HG03469 (cell line): ENCODE results near the gene DHCR7.
"Not testable (repeated sequence)": the region's sequence is repeated elsewhere in the genome, so short reads cannot be mapped to it uniquely, and the experiment has no call there.

Experiments used
- ATAC-seq: cut with Tn5 transposase; IDR thresholded peaks from one replicate; pipeline ENCODE4 v1.9.1; 2021; ENCODE audit warnings: mild to moderate bottlenecking, moderate library complexity, moderate number of reproducible peaks; ENCODE audit not compliant: unreplicated experiment

DHCR7 gene

GRCh38 chr11:71442123-71442522 lies 6.1 kb downstream of the DHCR7 start:
- no peak for ATAC-seq

- no peak for ATAC-seq
These were observed 6.9 kb downstream of the DHCR7 start for GRCh38 chr11:71441251-71441650.

GRCh38 chr11:71440021-71440755 lies 8.0 kb downstream of the DHCR7 start:
- ATAC-seq: no peak

- ATAC-seq: no peak
These were observed 9.5 kb downstream of the DHCR7 start for GRCh38 chr11:71438650-71439049.

- no peak for ATAC-seq
These were observed 10.3 kb downstream of the DHCR7 start for GRCh38 chr11:71437879-71438278.

- ATAC-seq: no peak
These were observed 10.8 kb downstream of the DHCR7 start for GRCh38 chr11:71437399-71437798.

GRCh38 chr11:71436861-71437260 lies 11.3 kb downstream of the DHCR7 start:
- ATAC-seq: no peak

GRCh38 chr11:71435278-71435951 lies 12.8 kb downstream of the DHCR7 start:
- no peak for ATAC-seq

GRCh38 chr11:71434576-71435130 lies 13.5 kb downstream of the DHCR7 start:
- ATAC-seq: no peak

- no peak for ATAC-seq
These were observed 14.3 kb downstream of the DHCR7 start for GRCh38 chr11:71433648-71434450.

- no peak for ATAC-seq
These were observed 15.2 kb downstream of the DHCR7 start for GRCh38 chr11:71432761-71433647.

GRCh38 chr11:71431271-71431670 lies 16.9 kb downstream of the DHCR7 start:
- no peak for ATAC-seq

- no peak for ATAC-seq
These were observed 18.0 kb downstream of the DHCR7 start for GRCh38 chr11:71430166-71430565.

- ATAC-seq: no peak
These were observed 18.5 kb downstream of the DHCR7 start for GRCh38 chr11:71429701-71430100.

GRCh38 chr11:71428861-71429435 lies 19.2 kb downstream of the DHCR7 start:
- ATAC-seq: no peak

GRCh38 chr11:71426413-71426812 lies 21.8 kb downstream of the DHCR7 start:
- no peak for ATAC-seq

- ATAC-seq: no peak
These were observed 22.3 kb downstream of the DHCR7 start for GRCh38 chr11:71425860-71426259.

- no peak for ATAC-seq
These were observed 22.8 kb downstream of the DHCR7 start for GRCh38 chr11:71425409-71425808.

- ATAC-seq: no peak
These were observed 24.9 kb downstream of the DHCR7 start for GRCh38 chr11:71423181-71423790.

- not testable (repeated sequence) for ATAC-seq
These were observed 25.9 kb downstream of the DHCR7 start for GRCh38 chr11:71422318-71422717.
